ENCODE measurements around the gene PIP4K2A. TPM values are rescaled to one million over a fixed set of nuclear protein-coding genes. Genes with fewer than 3 reads are reported as not detected.

Gene PIP4K2A
- total and polyA plus RNA-seq, 2 donors (not counting 3 experiments of a cell fraction or from before 2014, with no cell fraction given), result 11.8 to 32.6 TPM

- TF ChIP-seq CTCF (IDR thresholded peaks at IDR 0.05; ENCODE audit: extremely low read depth in 1 of 2, insufficient read depth in 1 of 2, low read depth in 1 of 2, low read length in 2 of 2), result no peak
- TF ChIP-seq JUN (IDR thresholded peaks at IDR 0.05; ENCODE audit: borderline replicate concordance, insufficient read depth, insufficient read length, low read depth), result no peak
- TF ChIP-seq GATA2 (IDR thresholded peaks at IDR 0.05; ENCODE audit: insufficient read depth, insufficient read length, low read depth, low read length), result no peak
- TF ChIP-seq POLR2AphosphoS5 (IDR thresholded peaks at IDR 0.05; ENCODE audit: insufficient read depth, low read depth, low read length), result no peak
- dilution Hi-C loops (cut with MboI; ENCODE audit: extremely low pct_ligation_motif_present, low sequenced_read_pairs) (no loop called here), intact Hi-C loops (cut with micrococcal nuclease) (no loop called here)
- FAIRE-seq (no peak), DNase-seq (ENCODE audit: low read depth, low spot score) (no peak)
- Histone ChIP-seq H3K79me2 (ENCODE audit: control insufficient read depth, insufficient read depth, low read length) (no peaks in the 10 kb centered on the region), H3K4me1 (ENCODE audit: control insufficient read depth, extremely low read depth, insufficient read depth, low read length) (no peaks in the 10 kb centered on the region), H3K4me2 (ENCODE audit: insufficient read depth, low read length) (no peak overlapping the region), H3K36me3 (ENCODE audit: control insufficient read depth in 2 of 2, extremely low read depth in 1 of 2, insufficient read depth in 2 of 2, low read length in 2 of 2) (peaks cover 0 to 5% of the 10 kb centered on the region in 2 experiments), H3K9ac (replicated peaks; ENCODE audit: extremely low read depth, insufficient read depth, low read length) (no peak overlapping the region), H3K9me1 (replicated peaks; ENCODE audit: control insufficient read depth, extremely low read depth, insufficient read depth, low read length) (no peaks in the 10 kb centered on the region), H4K20me1 (replicated peaks; ENCODE audit: control insufficient read depth, extremely low read depth, insufficient read depth, low read length) (no peaks in the 10 kb centered on the region), H3K9me3 (replicated peaks; ENCODE audit: control insufficient read depth, insufficient read depth, low read length) (no peaks in the 10 kb centered on the region), H3K4me3 (replicated peaks in 1 of 3; ENCODE audit: insufficient read depth in 1 of 3, low read depth in 1 of 3, low read length in 3 of 3) (no peak overlapping the region), H2AFZ (ENCODE audit: low read depth, low read length) (no peak overlapping the region), H3K27me3 (ENCODE audit: control insufficient read depth in 2 of 2, insufficient read depth in 2 of 2, low read length in 2 of 2) (no peaks in the 10 kb centered on the region), H3K27ac (ENCODE audit: insufficient read depth, low read depth, low read length) (no peak overlapping the region)
- POLR2A ChIA-PET, result no interaction called here
- CTCF ChIA-PET, result no interaction called here
- no TSS peak for BruUV-seq (replicated peaks)
Measured at GRCh38 chr10:22580711-22581110, 133.7 kb downstream of the PIP4K2A start.

- TF ChIP-seq CTCF (IDR thresholded peaks at IDR 0.05; ENCODE audit: extremely low read depth in 1 of 2, insufficient read depth in 1 of 2, low read depth in 1 of 2, low read length in 2 of 2), result no peak
- TF ChIP-seq GATA2 (IDR thresholded peaks at IDR 0.05; ENCODE audit: insufficient read depth, insufficient read length, low read depth, low read length), result no peak
- TF ChIP-seq POLR2A (IDR thresholded peaks at IDR 0.05; ENCODE audit: low read depth, low read length), result no peak
- no peak for TF ChIP-seq JUN (IDR thresholded peaks at IDR 0.05; ENCODE audit: borderline replicate concordance, insufficient read depth, insufficient read length, low read depth)
- no peak for TF ChIP-seq EZH2 (IDR thresholded peaks at IDR 0.05; ENCODE audit: borderline replicate concordance, low read depth, low read length, severe bottlenecking)
- TF ChIP-seq POLR2AphosphoS5 (IDR thresholded peaks at IDR 0.05; ENCODE audit: insufficient read depth, low read depth, low read length), result no peak
- TF ChIP-seq FOS (IDR thresholded peaks at IDR 0.05; ENCODE audit: borderline replicate concordance, insufficient read depth, low read length), result no peak
- no peak for TF ChIP-seq MAX (IDR thresholded peaks at IDR 0.05; ENCODE audit: insufficient read depth, insufficient read length)
- no peak for TF ChIP-seq MYC (IDR thresholded peaks at IDR 0.05; ENCODE audit: low read depth, low read length)
- Histone ChIP-seq H2AFZ (ENCODE audit: low read depth, low read length) (no peak overlapping the region), H3K9ac (replicated peaks; ENCODE audit: extremely low read depth, insufficient read depth, low read length) (no peak overlapping the region), H4K20me1 (replicated peaks; ENCODE audit: control insufficient read depth, extremely low read depth, insufficient read depth, low read length) (no peaks in the 10 kb centered on the region), H3K36me3 (ENCODE audit: control insufficient read depth in 2 of 2, extremely low read depth in 1 of 2, insufficient read depth in 2 of 2, low read length in 2 of 2) (peaks cover 0 to 5% of the 10 kb centered on the region in 2 experiments), H3K4me3 (replicated peaks in 1 of 3; ENCODE audit: insufficient read depth in 1 of 3, low read depth in 1 of 3, low read length in 3 of 3) (no peak overlapping the region), H3K9me1 (replicated peaks; ENCODE audit: control insufficient read depth, extremely low read depth, insufficient read depth, low read length) (no peaks in the 10 kb centered on the region), H3K27ac (ENCODE audit: insufficient read depth, low read depth, low read length) (no peak overlapping the region), H3K4me1 (ENCODE audit: control insufficient read depth, extremely low read depth, insufficient read depth, low read length) (no peaks in the 10 kb centered on the region), H3K9me3 (replicated peaks; ENCODE audit: control insufficient read depth, insufficient read depth, low read length) (no peaks in the 10 kb centered on the region), H3K27me3 (ENCODE audit: control insufficient read depth in 2 of 2, insufficient read depth in 2 of 2, low read length in 2 of 2) (no peaks in the 10 kb centered on the region), H3K4me2 (ENCODE audit: insufficient read depth, low read length) (no peak overlapping the region), H3K79me2 (ENCODE audit: control insufficient read depth, insufficient read depth, low read length) (no peaks in the 10 kb centered on the region)
- dilution Hi-C loops (cut with MboI; ENCODE audit: extremely low pct_ligation_motif_present, low sequenced_read_pairs), result no loop called here
- DNase-seq (ENCODE audit: low read depth, low spot score) (no peak), FAIRE-seq (no peak)
- POLR2A ChIA-PET, result no interaction called here
- CTCF ChIA-PET, result no interaction called here
- no TSS peak for BruUV-seq (replicated peaks)
- intact Hi-C loops (cut with micrococcal nuclease), result no loop called here
Measured at GRCh38 chr10:22579826-22580225, 134.6 kb downstream of the PIP4K2A start.
